PFSK-1 (cell line): ENCODE measurements around the gene SLC6A5.

Experiments
- POLR2AphosphoS5 ChIP-seq: IDR thresholded peaks from 2 replicates; pipeline ENCODE4 v1.6.1; 2012; ENCODE audit warnings: low read depth, mild to moderate bottlenecking, control low read depth, low read length, moderate library complexity
- REST ChIP-seq, 2 experiments: IDR thresholded peaks; 2 replicates each; pipeline versions ENCODE4 v1.6.1 to v1.8.0; 2011 to 2012; ENCODE audit warnings: low read depth in 2 of 2, low read length in 2 of 2, control low read depth in 1 of 2, inconsistent platforms in 1 of 2, mild to moderate bottlenecking in 1 of 2, moderate library complexity in 1 of 2; ENCODE audit not compliant: insufficient read depth in 1 of 2
- TAF1 ChIP-seq: IDR thresholded peaks from 2 replicates; pipeline ENCODE4 v1.6.1; 2012; ENCODE audit warnings: low read length, control low read depth, borderline replicate concordance; ENCODE audit not compliant: insufficient read depth

DNA sequence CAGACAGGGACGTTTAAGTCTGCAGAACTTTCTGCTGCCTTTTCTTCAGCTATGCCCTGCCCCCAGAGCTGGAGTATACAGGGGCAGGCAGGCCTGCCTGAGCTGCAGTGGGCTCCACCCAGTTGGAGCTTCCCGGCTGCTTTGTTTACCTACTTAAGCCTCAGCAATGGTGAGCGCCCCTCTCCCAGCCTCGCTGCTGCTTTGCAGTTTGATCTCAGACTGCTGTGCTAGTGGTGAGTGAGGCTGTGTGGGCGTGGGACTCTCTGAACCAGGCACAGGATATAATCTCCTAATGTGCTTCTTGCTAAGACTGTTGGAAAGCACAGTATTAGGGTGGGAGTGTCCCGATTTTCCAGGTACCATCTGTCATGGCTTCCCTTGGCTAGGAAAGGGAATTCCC lies 108.5 kb downstream of the SLC6A5 start:
- TF ChIP-seq POLR2AphosphoS5 (no peak), TAF1 (no peak), REST (IDR thresholded peaks at IDR 0.05; ENCODE audit: insufficient read depth in 1 of 2, low read depth in 2 of 2, low read length in 2 of 2) (no peak)
